ENCODE measurements around the gene ISCA2.
"Not testable (repeated sequence)": the region's sequence is repeated elsewhere in the genome, so short reads cannot be mapped to it uniquely, and the experiment has no call there.

Gene ISCA2

GRCh38 chr14:74531006-74531405 is 37.4 kb downstream of the ISCA2 start:
- DNase-seq: peak in 1 of 2 donors; percentile 9

GRCh38 chr14:74531467-74531866 is 37.9 kb downstream of the ISCA2 start:
- DNase-seq: peak; percentile 22 to 58

GRCh38 chr14:74532246-74532645 is 38.7 kb downstream of the ISCA2 start:
- no peak for DNase-seq

- peak; percentile 38 to 49 for DNase-seq
Measured at GRCh38 chr14:74533576-74533975, 40.0 kb downstream of the ISCA2 start.

- DNase-seq: no peak
Measured at GRCh38 chr14:74535756-74536325, 42.3 kb downstream of the ISCA2 start.

GRCh38 chr14:74536336-74536735 is 42.8 kb downstream of the ISCA2 start:
- not testable (repeated sequence) for DNase-seq

GRCh38 chr14:74538411-74539391 is 45.1 kb downstream of the ISCA2 start:
- no peak for DNase-seq

GRCh38 chr14:74539503-74539902 is 45.9 kb downstream of the ISCA2 start:
- no peak for DNase-seq

GRCh38 chr14:74541225-74541624 is 47.7 kb downstream of the ISCA2 start:
- no peak for DNase-seq

GRCh38 chr14:74542056-74542685 is 48.6 kb downstream of the ISCA2 start:
- no peak for DNase-seq

- DNase-seq: no peak
Measured at GRCh38 chr14:74543771-74544438, 50.3 kb downstream of the ISCA2 start.

- DNase-seq: no peak
Measured at GRCh38 chr14:74545386-74545785, 51.8 kb downstream of the ISCA2 start.

GRCh38 chr14:74546416-74546815 is 52.9 kb downstream of the ISCA2 start:
- DNase-seq: no peak

Measured in inflammatory macrophage (primary cell).